ENCODE data around the gene FNDC1.

- TF ChIP-seq CTCF (IDR thresholded peaks at IDR 0.05) (no peak), ZFX (IDR thresholded peaks at IDR 0.05; ENCODE audit: borderline replicate concordance) (no peak)
These were observed 28.1 kb downstream of the FNDC1 start for GRCh38 chr6:159197251-159197650.
